ENCODE data around the gene MMP3. TPM values are rescaled to one million over a fixed set of nuclear protein-coding genes. Genes with fewer than 3 reads are reported as not detected.

The MMP3 gene
- 0.12 TPM in 1 of 5 replicates, not detected in the others for total RNA-seq (2022; extraction: Qiagen RNA extraction)

GRCh38 chr11:102843489-102843888 is at the start of gene MMP3:
TSS of gene MMP3 (minus strand) at chr11:102843609. CDS start at chr11:102843546, 63 bp downstream.

GRCh38 chr11:102874852-102875251 is 31.4 kb upstream of the MMP3 start, which contains the start of gene MMP12:
TSS of gene MMP12 (minus strand) at chr11:102874982. CDS start at chr11:102874937, 45 bp downstream.

GRCh38 chr11:102798012-102798746 is 45.2 kb downstream of the MMP3 start, which contains the start of gene MMP1:
TSS of gene MMP1 (minus strand) at chr11:102798160. CDS start at chr11:102798092, 68 bp downstream.

Other genes with a start within 250 kb of the MMP3 start
- gene MMP20, start 218.3 kb downstream of the MMP3 start, total RNA-seq (2022; extraction: Qiagen RNA extraction), result not detected in 5 replicates
- not detected in 5 replicates for gene MMP27, start 137.8 kb downstream of the MMP3 start, total RNA-seq (2022; extraction: Qiagen RNA extraction)
- gene MMP8, start 118.7 kb downstream of the MMP3 start, total RNA-seq (2022; extraction: Qiagen RNA extraction), result not detected in 5 replicates
- gene MMP10, start 63.0 kb downstream of the MMP3 start, total RNA-seq (2022; extraction: Qiagen RNA extraction), result 0.62 to 1.5 TPM (median 0.96 TPM) in 5 replicates
- 0.43 to 1.4 TPM (median 0.68 TPM) in 5 replicates for gene MMP1, start 45.4 kb downstream of the MMP3 start, total RNA-seq (2022; extraction: Qiagen RNA extraction)
- 0.06 to 0.14 TPM (median 0.08 TPM) in 3 of 5 replicates, not detected in the others for gene MMP12, start 31.4 kb upstream of the MMP3 start, total RNA-seq (2022; extraction: Qiagen RNA extraction)
- gene MMP13, start 112.1 kb upstream of the MMP3 start, total RNA-seq (2022; extraction: Qiagen RNA extraction), result 0.07 TPM in 1 of 5 replicates, not detected in the others
- gene DCUN1D5, start 248.6 kb upstream of the MMP3 start, total RNA-seq (2022; extraction: Qiagen RNA extraction), result 59.7 to 68.2 TPM (median 63.6 TPM) in 5 replicates